ENCODE data around the gene TEAD1. TPM values are rescaled to one million over a fixed set of nuclear protein-coding genes. Genes with fewer than 3 reads are reported as not detected.

Gene TEAD1
- total and polyA plus RNA-seq, 2 donors (not counting 1 experiment from before 2014, with no cell fraction given) = 88.6 to 121 TPM

- Histone ChIP-seq H3K27me3 (ENCODE audit: control insufficient read depth, insufficient read depth, low read length) (peaks cover 3% of the 10 kb centered on the region), H3K4me3 (replicated peaks in 1 of 4; ENCODE audit: control extremely low read depth in 1 of 4, insufficient read depth in 1 of 4, low read depth in 3 of 4, low read length in 4 of 4) (no peak overlapping the region), H4K20me1 (ENCODE audit: control insufficient read depth, extremely low read depth, insufficient read depth, low read length) (no peaks in the 10 kb centered on the region), H3K9me3 (ENCODE audit: control insufficient read depth, insufficient read depth, low read depth, low read length) (no peaks in the 10 kb centered on the region), H3K79me2 (ENCODE audit: control insufficient read depth, insufficient read depth, low read length) (peaks cover 4% of the 10 kb centered on the region), H3K36me3 (ENCODE audit: control insufficient read depth, insufficient read depth, low read length) (no peaks in the 10 kb centered on the region), H3K9ac (ENCODE audit: insufficient read depth, low read length) (no peak overlapping the region), H3K27ac (ENCODE audit: insufficient read depth, low read length) (no peak overlapping the region), H3K4me1 (ENCODE audit: control insufficient read depth, extremely low read depth, insufficient read depth, low read length) (peaks cover 5% of the 10 kb centered on the region), H2AFZ (ENCODE audit: low read length) (no peak overlapping the region), H3K4me2 (ENCODE audit: extremely low read depth, insufficient read depth, low read length) (no peak overlapping the region)
- DNase-seq (ENCODE audit: low read depth in 2 of 2) = peak in 1 of 2 donors; percentile 83
- TF ChIP-seq EZH2 (IDR thresholded peaks at IDR 0.05; ENCODE audit: low read length, missing control alignments) = no peak
Observed at GRCh38 chr11:12669930-12670329, 4.3 kb upstream of the TEAD1 start.

GRCh38 chr11:12671370-12671769 lies 2.9 kb upstream of the TEAD1 start:
- Histone ChIP-seq H3K4me2 (ENCODE audit: extremely low read depth, insufficient read depth, low read length) (no peak overlapping the region), H3K27ac (ENCODE audit: insufficient read depth, low read length) (no peak overlapping the region), H4K20me1 (ENCODE audit: control insufficient read depth, extremely low read depth, insufficient read depth, low read length) (no peaks in the 10 kb centered on the region), H3K79me2 (ENCODE audit: control insufficient read depth, insufficient read depth, low read length) (peaks cover 18% of the 10 kb centered on the region), H3K36me3 (ENCODE audit: control insufficient read depth, insufficient read depth, low read length) (no peaks in the 10 kb centered on the region), H3K9ac (ENCODE audit: insufficient read depth, low read length) (no peak overlapping the region), H3K4me1 (ENCODE audit: control insufficient read depth, extremely low read depth, insufficient read depth, low read length) (peaks cover 5% of the 10 kb centered on the region), H3K9me3 (ENCODE audit: control insufficient read depth, insufficient read depth, low read depth, low read length) (no peaks in the 10 kb centered on the region), H3K27me3 (ENCODE audit: control insufficient read depth, insufficient read depth, low read length) (no peaks in the 10 kb centered on the region), H3K4me3 (replicated peaks in 1 of 4; ENCODE audit: control extremely low read depth in 1 of 4, insufficient read depth in 1 of 4, low read depth in 3 of 4, low read length in 4 of 4) (no peak overlapping the region), H2AFZ (ENCODE audit: low read length) (no peak overlapping the region)
- TF ChIP-seq EZH2 (IDR thresholded peaks at IDR 0.05; ENCODE audit: low read length, missing control alignments) = no peak
- TF ChIP-seq CTCF (conservative IDR thresholded peaks at IDR 0.05 in 1 of 2, IDR thresholded peaks at IDR 0.05 in 1 of 2; ENCODE audit: low read depth in 1 of 2, low read length in 2 of 2) = no peak
- no peak for DNase-seq (ENCODE audit: low read depth in 2 of 2)

- H3K36me3 ChIP-seq (ENCODE audit: control insufficient read depth, insufficient read depth, low read length) = no peaks in the 10 kb centered on the region
- H3K9ac ChIP-seq (ENCODE audit: insufficient read depth, low read length) = peak overlapping the region; percentile 76
- H3K27ac ChIP-seq (ENCODE audit: insufficient read depth, low read length) = peak overlapping the region; percentile 94
- TF ChIP-seq EZH2 (IDR thresholded peaks at IDR 0.05; ENCODE audit: low read length, missing control alignments) = no peak
- TF ChIP-seq CTCF (conservative IDR thresholded peaks at IDR 0.05 in 1 of 2, IDR thresholded peaks at IDR 0.05 in 1 of 2; ENCODE audit: low read depth in 1 of 2, low read length in 2 of 2) = no peak
- H3K79me2 ChIP-seq (ENCODE audit: control insufficient read depth, insufficient read depth, low read length) = peaks cover 40% of the 10 kb centered on the region
- H3K27me3 ChIP-seq (ENCODE audit: control insufficient read depth, insufficient read depth, low read length) = no peaks in the 10 kb centered on the region
- H3K9me3 ChIP-seq (ENCODE audit: control insufficient read depth, insufficient read depth, low read depth, low read length) = no peaks in the 10 kb centered on the region
- H3K4me3 ChIP-seq (replicated peaks in 1 of 4; ENCODE audit: control extremely low read depth in 1 of 4, insufficient read depth in 1 of 4, low read depth in 3 of 4, low read length in 4 of 4) = peak overlapping the region; percentile 68 to 78 (median 76)
- no peaks in the 10 kb centered on the region for H4K20me1 ChIP-seq (ENCODE audit: control insufficient read depth, extremely low read depth, insufficient read depth, low read length)
- H2AFZ ChIP-seq (ENCODE audit: low read length) = peak overlapping the region; percentile 85
- no peak for DNase-seq (ENCODE audit: low read depth in 2 of 2)
- H3K4me1 ChIP-seq (ENCODE audit: control insufficient read depth, extremely low read depth, insufficient read depth, low read length) = peaks cover 5% of the 10 kb centered on the region
- H3K4me2 ChIP-seq (ENCODE audit: extremely low read depth, insufficient read depth, low read length) = peak overlapping the region; percentile 93
Observed at GRCh38 chr11:12673601-12673923, 659 bp upstream of the TEAD1 start.

All from fibroblast of lung (primary cell).